ENCODE data around the gene PALLD. TPM values are rescaled to one million over a fixed set of nuclear protein-coding genes. Genes with fewer than 3 reads are reported as not detected.

Gene PALLD
- total RNA-seq, 1 donor from 2014 or later = 25.0 TPM

- DNase-seq = no peak
Measured at GRCh38 chr4:168832763-168833575, 336.1 kb downstream of the PALLD start.

GRCh38 chr4:168833881-168834280 lies 337.0 kb downstream of the PALLD start:
- DNase-seq = no peak

- no peak for DNase-seq
Measured at GRCh38 chr4:168835880-168836454, 339.1 kb downstream of the PALLD start.

- no peak for DNase-seq
Measured at GRCh38 chr4:168836490-168836889, 339.6 kb downstream of the PALLD start.

GRCh38 chr4:168837922-168838321 lies 341.1 kb downstream of the PALLD start:
- no peak for DNase-seq

GRCh38 chr4:168839758-168840391 lies 343.0 kb downstream of the PALLD start:
- DNase-seq = no peak

GRCh38 chr4:168840392-168840763 lies 343.5 kb downstream of the PALLD start:
- DNase-seq = no peak

- peak; percentile 20 for DNase-seq
Measured at GRCh38 chr4:168841000-168841671, 344.3 kb downstream of the PALLD start.

GRCh38 chr4:168841672-168842019 lies 344.8 kb downstream of the PALLD start:
- no peak for DNase-seq

GRCh38 chr4:168842186-168842585 lies 345.3 kb downstream of the PALLD start:
- no peak for DNase-seq

- DNase-seq = no peak
Measured at GRCh38 chr4:168843635-168844034, 346.8 kb downstream of the PALLD start.

GRCh38 chr4:168844353-168845049 lies 347.6 kb downstream of the PALLD start:
- DNase-seq = no peak

- DNase-seq = no peak
Measured at GRCh38 chr4:168845897-168846296, 349.0 kb downstream of the PALLD start.

GRCh38 chr4:168846414-168846813 lies 349.6 kb downstream of the PALLD start:
- no peak for DNase-seq

GRCh38 chr4:168847771-168848502 lies 351.1 kb downstream of the PALLD start:
- no peak for DNase-seq

- no peak for DNase-seq
Measured at GRCh38 chr4:168849030-168849675, 352.3 kb downstream of the PALLD start.

GRCh38 chr4:168849997-168850396 lies 353.1 kb downstream of the PALLD start:
- DNase-seq = no peak

- no peak for DNase-seq
Measured at GRCh38 chr4:168852387-168852786, 355.5 kb downstream of the PALLD start.

- no peak for DNase-seq
Measured at GRCh38 chr4:168852933-168853713, 356.3 kb downstream of the PALLD start.

GRCh38 chr4:168853770-168854169 lies 356.9 kb downstream of the PALLD start:
- DNase-seq = no peak

Measured in occipital lobe (tissue), 2 donors.